Heart left ventricle (tissue), 16 donors: ENCODE measurements around the gene NOVA1. TPM values are rescaled to one million over a fixed set of nuclear protein-coding genes. Genes with fewer than 3 reads are reported as not detected.
A peak's percentile ranks its signal among the peaks of the same experiment; 100 is the strongest.

Experiments
- ATAC-seq, 4 donors: fragments of 200-7000 bp; cut with Tn5 transposase; one replicate each; pipeline ENCODE4 v1.9.1; 2020 to 2022; ENCODE audit warnings: moderate library complexity in 4 of 4, mild to moderate bottlenecking in 3 of 4, moderate number of reproducible peaks in 1 of 4
- DNase-seq, 5 donors: peaks; one replicate each; pipeline ENCODE4 v3.0.0-alpha.2; 2020
- H3K27ac ChIP-seq, 12 donors: fragments of 200-600 bp; sonication (generic) in 4 of 12; one replicate each; pipeline versions ENCODE4 v1.5.0 to v1.8.0; 2016 to 2022; ENCODE audit warnings: mild to moderate bottlenecking in 2 of 12
- H3K27me3 ChIP-seq, 9 donors: fragments of 200-600 bp; sonication (generic) in 2 of 9; one replicate each; pipeline versions ENCODE4 v1.5.1 to v1.8.0; 2016 to 2022; ENCODE audit warnings: mild to moderate bottlenecking in 3 of 9
- H3K36me3 ChIP-seq, 9 donors: fragments of 200-600 bp; sonication (generic) in 2 of 9; one replicate each; pipeline versions ENCODE4 v1.5.0 to v1.8.0; 2018 to 2022; ENCODE audit warnings: mild to moderate bottlenecking in 2 of 9
- H3K4me1 ChIP-seq, 12 donors: fragments of 200-600 bp; sonication (generic) in 4 of 12; one replicate each; pipeline versions ENCODE4 v1.5.0 to v1.8.0; 2016 to 2022; ENCODE audit warnings: mild to moderate bottlenecking in 3 of 12
- H3K4me3 ChIP-seq, 12 donors: fragments of 200-600 bp; sonication (generic) in 4 of 12; one replicate each; pipeline versions ENCODE4 v1.5.0 to v1.8.0; 2017 to 2022; ENCODE audit warnings: mild to moderate bottlenecking in 9 of 12, moderate library complexity in 4 of 12
- H3K9me3 ChIP-seq, 12 donors: fragments of 200-600 bp; sonication (generic) in 4 of 12; one replicate each; pipeline versions ENCODE4 v1.5.0 to v1.8.0; 2016 to 2022; ENCODE audit warnings: mild to moderate bottlenecking in 1 of 12
- CTCF ChIP-seq, 12 donors: fragments of 200-600 bp; sonication (generic) in 4 of 12; IDR thresholded peaks; one replicate each; pipeline versions ENCODE4 v1.5.0 to v1.8.0; 2018 to 2022; ENCODE audit warnings: antibody characterized with exemption in 12 of 12, mild to moderate bottlenecking in 5 of 12
- POLR2A ChIP-seq, 2 donors: fragments of 450-650 bp; IDR thresholded peaks; one replicate each; pipeline ENCODE4 v1.6.1; 2017; ENCODE audit warnings: antibody characterized with exemption in 2 of 2, mild to moderate bottlenecking in 2 of 2, moderate library complexity in 2 of 2
- WGBS, 4 donors: extraction: QIAGEN DNeasy Blood & Tissue Kit in 2 of 4; methylation state at CpG; one replicate each; pipeline versions ENCODE4 v1.1.5 to v1.1.7; 2013 to 2018; 5-methylcytosine and 5-hydroxymethylcytosine counted together
- intact Hi-C, 10 donors: fragments of 100-400 bp; cut with DNase I; formaldehyde crosslinking; loops; one replicate each; pipeline versions ENCODE4 v1.11.1 to v1.14.2; 2022
- polyA plus RNA-seq, 2 donors: library from polyadenylated mRNA; stranded (reverse); fragments of 200-250 nt; gene quantifications; one replicate each; pipeline ENCODE4 v1.2.3, GENCODE V29; 2013
- total RNA-seq, 9 donors: library from RNA; depleted of rRNA in 2 of 9; stranded (reverse); fragments of >200 nt in 2 of 9; fragmentation: NEBNext Ultra II Directional in 3 of 9; extraction: Animal tissue kit (Norgen Biotek cat#: 25700) in 3 of 9; gene quantifications; one replicate each; pipeline versions ENCODE4 v1.1.0 to v1.2.4, GENCODE V29; 2016 to 2023
- donor health status: ischemic (EF 13 %, LVEDD 7.1; RV severe dilation, severe dysfunction).
- donor health status: healthy with polysubstance abuse.
- donor health status: DM: no; HTN: yes; CAD: no.
- donor health status: DM: no; HTN: no; CAD: no.
- donor health status: ischemic (EF 25% LVEDD 6.9; RV normal size, moderate dysfunction).
- donor health status: ischemic (EF 25% LVEDD 5.7; RV mildly dilated, moderate dysfunction).
- donor health status: healthy.
- donor health status: DM: yes; HTN: yes; CAD: no.
- donor health status: ischemic (EF 35%, LVEDD 5.7; RV mildly dilated, moderate dysfunction).
- donor health status: nonischemic (EF 11% LVEDD 7.7; RV severe dilation, severe dysfunction).
- donor health status: DM: yes; HTN: yes; CAD: no.
- donor health status: PGD.
- donor health status: ischemic (EF 29% LVEDD 5.4; RV normal size, mild dysfunction).
- donor health status: nonischemic (EF 23%, LVEDD 6.1; RV moderate dilation, normal function).

NOVA1 gene
- total and polyA plus RNA-seq, 11 donors, result 0.60 to 3.8 (median 2.4) TPM

- intact Hi-C loops, result no loop called here
- no peaks in the 10 kb centered on the region for H3K36me3 ChIP-seq
- H3K27ac ChIP-seq, result peak overlapping the region in 1 of 12 donors; percentile 57
- no peak for ATAC-seq
- H3K4me3 ChIP-seq, result no peak overlapping the region
- peaks cover 0 to 14% (median 0%) of the 10 kb centered on the region in 12 donors for H3K4me1 ChIP-seq
- 77 to 82% (median 79%) methylated on average over 3 of the region's 3 CpGs for WGBS, 4 donors
- no peak for DNase-seq
- no peaks in the 10 kb centered on the region for H3K27me3 ChIP-seq
- H3K9me3 ChIP-seq, result no peaks in the 10 kb centered on the region
- TF ChIP-seq POLR2A (IDR thresholded peaks at IDR 0.05) (no peak), CTCF (IDR thresholded peaks at IDR 0.05) (no peak)
Measured at GRCh38 chr14:26527095-26527494, 70.7 kb downstream of the NOVA1 start.

GRCh38 chr14:26526137-26526536 lies 71.7 kb downstream of the NOVA1 start:
- intact Hi-C loops, result no loop called here
- Histone ChIP-seq H3K4me3 (no peak overlapping the region), H3K36me3 (no peaks in the 10 kb centered on the region), H3K27me3 (no peaks in the 10 kb centered on the region), H3K4me1 (peaks cover 0 to 14% (median 0%) of the 10 kb centered on the region in 12 donors), H3K9me3 (no peaks in the 10 kb centered on the region), H3K27ac (no peak overlapping the region)
- DNase-seq (no peak), ATAC-seq (no peak)
- TF ChIP-seq CTCF (IDR thresholded peaks at IDR 0.05) (no peak), POLR2A (IDR thresholded peaks at IDR 0.05) (no peak)
- 93 to 97% (median 95%) methylated on average over 1 of the region's 1 CpG for WGBS, 4 donors

- ATAC-seq (no peak), DNase-seq (no peak)
- Histone ChIP-seq H3K9me3 (no peaks in the 10 kb centered on the region), H3K27me3 (no peaks in the 10 kb centered on the region), H3K4me3 (no peak overlapping the region), H3K4me1 (peaks cover 0 to 14% (median 0%) of the 10 kb centered on the region in 12 donors), H3K36me3 (no peaks in the 10 kb centered on the region), H3K27ac (no peak overlapping the region)
- TF ChIP-seq POLR2A (IDR thresholded peaks at IDR 0.05), result no peak
- TF ChIP-seq CTCF (IDR thresholded peaks at IDR 0.05), result no peak
- intact Hi-C loops, result no loop called here
Measured at GRCh38 chr14:26525085-26525484, 72.7 kb downstream of the NOVA1 start.

- Histone ChIP-seq H3K9me3 (no peaks in the 10 kb centered on the region), H3K4me1 (peaks cover 0 to 14% (median 0%) of the 10 kb centered on the region in 12 donors), H3K27me3 (no peaks in the 10 kb centered on the region), H3K36me3 (no peaks in the 10 kb centered on the region), H3K4me3 (no peak overlapping the region), H3K27ac (no peak overlapping the region)
- DNase-seq (no peak), ATAC-seq (peak in 1 of 4 donors; percentile 59)
- WGBS, 4 donors, result 64 to 78% (median 76%) methylated on average over 2 of the region's 2 CpGs
- TF ChIP-seq POLR2A (IDR thresholded peaks at IDR 0.05) (no peak), CTCF (IDR thresholded peaks at IDR 0.05) (no peak)
- intact Hi-C loops, result no loop called here
Measured at GRCh38 chr14:26522967-26523366, 74.9 kb downstream of the NOVA1 start.
